Effector memory CD4-positive, alpha-beta T cell (primary cell): ENCODE results near the gene TFE3.

Experiments
- DNase-seq, 3 donors: peaks; one replicate each; pipeline ENCODE4 v3.0.0-alpha.2; 2020
- H3K27ac ChIP-seq: 2 replicates; pipeline ENCODE4 v1.7.0; 2013; ENCODE audit warnings: mild to moderate bottlenecking, low read length, moderate library complexity; ENCODE audit not compliant: insufficient read depth, poor library complexity, severe bottlenecking
- H3K27me3 ChIP-seq: replicated peaks from 2 replicates; pipeline ENCODE4 v1.7.0; 2013; ENCODE audit warnings: mild to moderate bottlenecking, low read length; ENCODE audit not compliant: insufficient read depth, control insufficient read depth, poor library complexity, severe bottlenecking
- H3K36me3 ChIP-seq: 2 replicates; pipeline ENCODE4 v1.7.0; 2013; ENCODE audit warnings: mild to moderate bottlenecking, low read length, moderate library complexity; ENCODE audit not compliant: control insufficient read depth, insufficient read depth
- H3K4me1 ChIP-seq: 2 replicates; pipeline ENCODE4 v1.7.0; 2013; ENCODE audit warnings: low read length, mild to moderate bottlenecking; ENCODE audit not compliant: control insufficient read depth, insufficient read depth, poor library complexity, severe bottlenecking
- H3K4me3 ChIP-seq: 2 replicates; pipeline ENCODE4 v1.7.0; 2013; ENCODE audit warnings: low read length, low read depth, mild to moderate bottlenecking; ENCODE audit not compliant: insufficient read depth, poor library complexity, severe bottlenecking
- H3K9me3 ChIP-seq: 2 replicates; pipeline ENCODE4 v1.7.0; 2013; ENCODE audit warnings: mild to moderate bottlenecking, low read length, moderate library complexity; ENCODE audit not compliant: control insufficient read depth

TFE3 gene

DNA sequence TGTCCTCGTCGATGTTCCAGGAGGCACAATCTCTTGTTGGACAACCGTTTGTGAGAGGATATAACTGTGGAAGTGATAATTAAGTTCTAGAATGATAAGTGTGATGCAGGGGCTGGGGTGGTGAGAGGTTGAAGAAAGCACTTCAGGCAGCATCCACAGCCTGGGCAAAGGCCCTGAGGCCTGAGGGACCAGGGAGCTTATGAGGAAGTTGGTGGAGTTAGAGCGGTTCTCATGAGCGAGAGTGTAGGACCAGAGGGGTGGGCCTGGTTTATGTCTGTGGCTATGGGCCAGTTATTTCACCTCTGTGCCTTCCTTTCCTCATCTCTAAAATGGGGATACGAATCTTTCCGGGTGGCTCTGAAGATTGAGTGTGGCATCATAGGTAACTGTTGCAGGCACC lies 18.3 kb upstream of the TFE3 start:
- Histone ChIP-seq H3K36me3 (no peaks in the 10 kb centered on the region), H3K27me3 (no peaks in the 10 kb centered on the region), H3K4me1 (no peaks in the 10 kb centered on the region), H3K9me3 (no peaks in the 10 kb centered on the region), H3K27ac (no peak overlapping the region), H3K4me3 (no peak overlapping the region)
- no peak for DNase-seq

- H3K36me3 ChIP-seq, result no peaks in the 10 kb centered on the region
- H3K4me1 ChIP-seq, result no peaks in the 10 kb centered on the region
- DNase-seq, result no peak
- H3K27me3 ChIP-seq, result no peaks in the 10 kb centered on the region
- H3K4me3 ChIP-seq, result no peak overlapping the region
- no peaks in the 10 kb centered on the region for H3K9me3 ChIP-seq
- no peak overlapping the region for H3K27ac ChIP-seq
Measured at GRCh38 chrX:49060914-49061313, 17.8 kb upstream of the TFE3 start.

- Histone ChIP-seq H3K4me3 (no peak overlapping the region), H3K36me3 (no peaks in the 10 kb centered on the region), H3K27me3 (no peaks in the 10 kb centered on the region), H3K9me3 (no peaks in the 10 kb centered on the region), H3K4me1 (no peaks in the 10 kb centered on the region), H3K27ac (no peak overlapping the region)
- no peak for DNase-seq
Measured at GRCh38 chrX:49059681-49060085, 16.5 kb upstream of the TFE3 start.

GRCh38 chrX:49059201-49059600 lies 16.0 kb upstream of the TFE3 start:
- Histone ChIP-seq H3K4me3 (no peak overlapping the region), H3K9me3 (no peaks in the 10 kb centered on the region), H3K4me1 (no peaks in the 10 kb centered on the region), H3K27ac (no peak overlapping the region), H3K36me3 (no peaks in the 10 kb centered on the region), H3K27me3 (no peaks in the 10 kb centered on the region)
- no peak for DNase-seq

- no peak for DNase-seq
- H3K27ac ChIP-seq, result no peak within 1 kb of the TSS
- no peak within 1 kb of the TSS for H3K4me3 ChIP-seq
- no peaks in the 10 kb centered on the region for H3K4me1 ChIP-seq
- no peaks in the 10 kb centered on the region for H3K36me3 ChIP-seq
- no peaks in the 10 kb centered on the region for H3K27me3 ChIP-seq
- H3K9me3 ChIP-seq, result no peaks in the 10 kb centered on the region
Measured at GRCh38 chrX:49058794-49059193, 15.6 kb upstream of the TFE3 start, which contains the start of gene CCDC120. TSS of gene CCDC120 (plus strand) at chrX:49058999. CDS start at chrX:49062042, 3,043 bp downstream.

DNA sequence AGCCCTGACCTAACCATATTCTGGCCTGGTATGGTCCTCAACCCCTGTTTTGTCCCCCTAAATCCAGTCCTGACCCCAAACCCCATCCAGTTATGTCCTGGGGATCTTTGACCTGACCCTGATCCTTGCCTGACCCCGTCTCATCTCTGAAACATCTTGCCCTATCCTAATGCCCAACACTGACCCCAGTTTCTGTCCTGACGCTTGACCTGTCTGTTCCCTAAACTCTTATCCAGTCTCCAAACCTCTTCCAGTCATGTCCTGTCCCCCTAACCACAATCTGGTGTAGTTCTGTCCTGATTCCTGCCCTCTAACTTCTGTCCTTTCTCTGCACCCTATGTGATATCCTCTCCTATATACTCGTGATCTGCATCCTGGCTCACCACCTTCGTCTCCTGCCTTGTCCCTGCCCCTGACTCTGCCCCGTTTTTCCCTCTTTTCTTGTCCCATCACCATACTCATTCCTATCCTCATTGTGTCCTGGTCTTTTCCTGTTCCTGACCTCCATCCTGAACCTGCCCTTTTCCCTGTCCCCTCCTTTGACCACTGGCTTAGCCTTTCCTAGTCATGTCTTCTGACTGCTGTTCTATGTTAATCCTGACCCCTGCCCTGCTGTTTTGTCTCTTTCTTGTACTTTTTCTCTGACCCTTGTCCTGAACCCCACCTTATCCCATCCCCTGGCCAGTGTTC lies 11.1 kb upstream of the TFE3 start:
- DNase-seq, result no peak
- H3K36me3 ChIP-seq, result no peaks in the 10 kb centered on the region
- H3K4me3 ChIP-seq, result peak overlapping the region; percentile 54
- no peaks in the 10 kb centered on the region for H3K9me3 ChIP-seq
- no peaks in the 10 kb centered on the region for H3K27me3 ChIP-seq
- H3K4me1 ChIP-seq, result no peaks in the 10 kb centered on the region
- peak overlapping the region; percentile 80 for H3K27ac ChIP-seq

GRCh38 chrX:49053223-49054072 lies 10.3 kb upstream of the TFE3 start:
- Histone ChIP-seq H3K4me1 (no peaks in the 10 kb centered on the region), H3K4me3 (peak overlapping the region; percentile 54), H3K9me3 (no peaks in the 10 kb centered on the region), H3K27me3 (no peaks in the 10 kb centered on the region), H3K27ac (peak overlapping the region; percentile 80), H3K36me3 (no peaks in the 10 kb centered on the region)
- DNase-seq, result peak; percentile 29 to 47 (median 41)

DNA sequence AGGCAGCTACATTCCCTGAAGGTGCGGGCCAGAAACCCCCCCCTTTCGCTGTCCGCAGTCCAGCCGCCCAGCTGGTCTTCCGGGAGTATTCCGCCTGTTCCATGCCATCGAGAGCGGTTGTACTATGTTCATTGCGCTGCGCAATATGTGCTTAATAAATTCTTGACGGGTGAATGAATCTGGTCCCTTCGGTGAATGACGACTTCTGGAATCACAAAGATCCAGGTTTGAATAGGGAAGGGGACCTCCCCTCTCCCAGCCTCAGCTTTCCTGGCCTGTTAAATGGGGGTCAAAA lies 777 bp upstream of the TFE3 start:
- Histone ChIP-seq H3K27me3 (no peaks in the 10 kb centered on the region), H3K4me1 (peaks cover 17% of the 10 kb centered on the region), H3K36me3 (peaks cover 7% of the 10 kb centered on the region), H3K4me3 (no peak overlapping the region), H3K9me3 (no peaks in the 10 kb centered on the region), H3K27ac (peak overlapping the region; percentile 76)
- DNase-seq, result no peak

- no peaks in the 10 kb centered on the region for H3K9me3 ChIP-seq
Measured at GRCh38 chrX:49042581-49043219, 457 bp downstream of the TFE3 start.

More at GRCh38 chrX:49042581-49043219, 457 bp downstream of the TFE3 start:
- H3K4me3 ChIP-seq, result peak overlapping the region; percentile 61
- H3K27ac ChIP-seq, result peak overlapping the region; percentile 89
- peak in 1 of 3 donors; percentile 5 for DNase-seq
- H3K27me3 ChIP-seq, result no peaks in the 10 kb centered on the region
- peaks cover 13% of the 10 kb centered on the region for H3K36me3 ChIP-seq
- H3K4me1 ChIP-seq, result peaks cover 17% of the 10 kb centered on the region
